ENCODE results near the gene MYL7.

The MYL7 gene

GRCh38 chr7:44098092-44099068 lies 42.8 kb downstream of the MYL7 start:
- no peak for DNase-seq

DNA sequence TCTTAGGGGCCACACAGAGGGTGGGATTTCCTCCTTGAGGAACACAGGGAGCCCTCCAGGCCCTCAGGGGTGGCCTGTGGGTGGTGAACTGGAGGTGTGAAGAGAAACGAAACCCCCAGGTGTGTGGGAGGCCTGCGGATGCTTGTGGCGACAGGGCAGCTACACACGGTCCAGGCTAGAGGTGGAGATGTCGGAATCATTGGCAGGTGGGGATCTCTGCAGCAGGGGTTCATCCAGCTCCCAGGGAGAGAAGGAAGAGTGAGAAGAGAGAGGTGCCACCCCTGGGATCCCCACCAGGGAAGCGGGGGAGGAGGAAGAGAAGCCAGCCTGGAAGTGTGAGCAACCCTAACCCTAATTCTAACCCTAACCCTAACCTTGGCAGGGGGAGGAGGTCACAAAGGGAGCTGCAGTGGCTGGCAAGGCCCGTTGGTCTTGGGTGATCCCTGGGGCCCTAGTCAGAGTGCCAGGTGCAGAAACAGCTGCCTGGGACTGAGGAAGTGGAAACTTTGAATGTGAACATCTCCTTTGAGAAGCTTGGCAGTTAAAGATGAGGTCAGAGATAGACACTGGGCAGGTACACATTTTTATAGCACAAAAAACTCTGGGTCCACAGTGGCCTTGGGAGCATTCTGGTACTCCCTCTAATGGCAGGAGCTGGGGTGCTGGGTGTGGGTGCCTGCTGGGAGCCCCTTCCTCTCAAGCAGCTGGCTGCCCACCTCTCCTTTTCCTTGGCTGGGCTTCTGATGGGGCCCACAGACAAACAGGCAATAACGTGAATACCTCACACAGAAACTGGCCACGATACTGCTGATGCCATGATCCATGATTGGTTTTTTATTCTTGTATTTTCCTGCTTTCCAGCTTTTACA lies 43.8 kb downstream of the MYL7 start:
- DNase-seq: no peak

DNA sequence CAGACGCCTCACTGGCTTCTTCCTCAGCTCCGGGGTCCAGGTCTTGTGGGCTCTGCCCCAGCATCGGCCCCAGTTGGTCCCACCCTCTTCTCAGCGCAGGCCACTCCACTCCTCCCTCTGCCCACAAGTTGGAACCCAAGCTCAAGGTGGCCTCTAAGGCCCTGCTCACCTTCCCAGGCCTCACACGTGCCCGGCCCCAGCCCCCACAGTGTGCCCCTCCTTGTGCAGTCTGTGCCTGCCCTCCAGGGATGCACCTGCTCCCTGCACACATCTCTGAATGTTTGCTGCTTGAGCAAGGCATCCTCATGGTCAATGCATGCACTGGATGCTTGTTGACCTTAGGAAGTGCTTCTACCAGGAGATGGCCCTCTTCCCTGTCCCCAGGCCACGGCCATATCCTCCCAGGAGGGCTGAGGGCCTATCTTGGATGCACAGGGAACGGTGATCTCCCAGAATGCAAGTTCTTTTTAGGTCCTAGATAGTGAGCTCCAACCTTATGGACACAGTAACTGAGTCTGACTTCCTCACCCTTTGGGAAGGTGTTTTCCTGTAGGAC lies 44.7 kb downstream of the MYL7 start:
- no peak for DNase-seq

DNA sequence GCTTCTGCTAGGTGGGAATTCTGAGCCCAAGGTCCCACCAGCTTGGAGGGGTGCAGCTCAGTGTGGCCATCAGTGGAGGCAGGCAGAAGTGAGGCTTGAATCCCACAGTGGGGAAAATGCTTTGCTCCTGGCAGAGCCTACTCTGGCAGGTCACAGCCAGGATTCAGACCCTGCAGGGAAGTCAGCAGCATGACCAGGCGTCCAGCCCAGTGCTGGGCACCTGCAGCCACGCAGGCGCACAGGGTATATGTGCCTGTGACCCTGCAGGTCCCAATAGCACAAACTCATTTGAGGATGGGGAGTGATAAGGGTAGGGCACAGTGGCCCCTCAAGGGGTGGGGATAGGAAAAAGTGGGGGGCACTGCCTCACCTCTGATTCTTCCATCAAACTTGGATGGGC lies 45.4 kb downstream of the MYL7 start:
- DNase-seq: no peak

GRCh38 chr7:44094883-44095592 lies 46.1 kb downstream of the MYL7 start:
- no peak for DNase-seq

DNA sequence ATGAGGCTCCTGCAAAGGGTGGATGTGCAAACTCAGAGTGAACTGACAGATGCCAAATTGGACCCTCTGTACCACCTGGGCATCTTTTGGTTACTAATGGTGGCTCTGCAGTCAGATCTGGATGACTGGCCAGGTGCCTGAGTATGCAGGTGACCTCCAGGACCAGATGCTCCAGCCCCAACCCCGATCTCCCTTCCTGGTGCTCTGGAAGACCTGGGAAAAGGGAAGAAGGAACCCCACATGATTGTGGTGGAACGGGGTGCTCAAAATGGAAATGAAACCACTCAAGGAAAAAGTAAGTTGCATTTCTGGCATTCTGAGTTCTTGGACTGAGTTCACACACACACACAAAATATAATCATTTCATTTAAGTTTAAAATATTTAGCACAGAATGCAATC lies 46.8 kb downstream of the MYL7 start:
- no peak for DNase-seq

GRCh38 chr7:44093102-44093641 lies 48.0 kb downstream of the MYL7 start:
- no peak for DNase-seq

Measured in NCI-H1048 (cell line).